HCT116 (cell line): ENCODE measurements around the gene CBX5. TPM values are rescaled to one million over a fixed set of nuclear protein-coding genes. Genes with fewer than 3 reads are reported as not detected.

Experiments used
- ATAC-seq: fragments of 200-7000 bp; cut with Tn5 transposase; 2 replicates; pipeline ENCODE4 v1.9.1; 2020; ENCODE audit warnings: mild to moderate bottlenecking, moderate library complexity
- BruUV-seq: library from RNA; stranded (reverse); fragments of 400-500 nt; replicated peaks from 2 replicates; lab custom pipeline; 2021; lab: Mats Ljungman, UMichigan
- CTCF ChIA-PET: fragments of 300-600 bp; sonication (Branson Sonifier 250); formaldehyde crosslinking; loops from one replicate; lab custom pipeline; 2021; ENCODE audit warnings: antibody characterized with exemption; lab: Charles Lee
- POLR2A ChIA-PET: fragments of 300-600, 350-600 bp; sonication (Branson Sonifier 250); formaldehyde crosslinking; loops from one replicate; lab custom pipeline; 2021; ENCODE audit warnings: antibody characterized with exemption; lab: Charles Lee
- RAD21 ChIA-PET, 2 experiments: fragments of 300-600 bp; sonication (Branson Sonifier 250); formaldehyde crosslinking; loops; one replicate each; lab custom pipeline; 2023; ENCODE audit warnings: low total read pairs in 2 of 2; ENCODE audit not compliant: uncharacterized antibody in 2 of 2, unreplicated experiment in 2 of 2, low non-redundant PET in 1 of 2; lab: Charles Lee
- DNase-seq: peaks from one replicate; pipeline ENCODE4 v3.0.0-alpha.2; 2010; ENCODE audit warnings: low read depth, low spot score
- H2AFZ ChIP-seq: fragments of 200-600 bp; shearing (Covaris generic), sonication (generic); 2 replicates; pipeline ENCODE4 v1.6.1; 2017; ENCODE audit warnings: low read depth, mixed run types, mixed read lengths, antibody characterized with exemption, low read length; ENCODE audit not compliant: poor library complexity, severe bottlenecking
- H3K27ac ChIP-seq: 2 replicates; pipeline ENCODE4 v1.5.1; 2012; ENCODE audit warnings: low read depth, low read length
- H3K27me3 ChIP-seq: fragments of 200-600 bp; sonication (generic); 2 replicates; pipeline ENCODE4 v1.6.1; 2016; ENCODE audit warnings: mixed run types, low read length, mixed read lengths; ENCODE audit not compliant: insufficient read depth
- H3K36me3 ChIP-seq, 2 experiments: fragments of 200-500 bp in 1 of 2; fragments of 200-600 bp in 1 of 2; sonication (Bioruptor generic) in 1 of 2; sonication (generic) in 1 of 2; 2 replicates each; pipeline versions ENCODE4 v1.5.1 to v1.6.1; 2014 to 2016; ENCODE audit warnings: low read length in 2 of 2, inconsistent platforms in 1 of 2, mixed read lengths in 1 of 2, mixed run types in 1 of 2; ENCODE audit not compliant: insufficient read depth in 2 of 2, control insufficient read depth in 1 of 2
- H3K4me1 ChIP-seq, 2 experiments: fragments of 200-600 bp in 1 of 2; sonication (generic) in 1 of 2; 2 replicates each; pipeline versions ENCODE4 v1.5.1 to v1.6.1; 2012 to 2017; ENCODE audit warnings: low read length in 2 of 2, inconsistent platforms in 1 of 2, mild to moderate bottlenecking in 1 of 2, mixed read lengths in 1 of 2, mixed run types in 1 of 2, moderate library complexity in 1 of 2; ENCODE audit not compliant: insufficient read depth in 2 of 2, control insufficient read depth in 1 of 2
- H3K4me2 ChIP-seq: fragments of 200-600 bp; sonication (generic); 2 replicates; pipeline ENCODE4 v1.6.1; 2017; ENCODE audit warnings: mixed run types, low read length, mixed read lengths
- H3K4me3 ChIP-seq, 2 experiments: fragments of 200-600 bp in 1 of 2; sonication (generic) in 1 of 2; replicated peaks in 1 of 2; 2 replicates each; pipeline ENCODE4 v1.5.1; 2011 to 2016; ENCODE audit warnings: low read length in 2 of 2, control low read depth in 1 of 2, low read depth in 1 of 2, mild to moderate bottlenecking in 1 of 2, mixed read lengths in 1 of 2, mixed run types in 1 of 2
- H3K79me2 ChIP-seq: fragments of 200-600 bp; sonication (generic); 2 replicates; pipeline ENCODE4 v1.6.1; 2017; ENCODE audit warnings: mild to moderate bottlenecking, mixed run types, low read length, moderate library complexity, mixed read lengths; ENCODE audit not compliant: insufficient read depth
- H3K9ac ChIP-seq: fragments of 200-600 bp; sonication (generic); 2 replicates; pipeline ENCODE4 v1.6.1; 2016; ENCODE audit warnings: low read length, mixed read lengths
- H3K9me2 ChIP-seq: fragments of 200-600 bp; sonication (generic), shearing (Covaris generic); 2 replicates; pipeline ENCODE4 v1.6.1; 2017; ENCODE audit warnings: mixed run types, mild to moderate bottlenecking, moderate library complexity; ENCODE audit not compliant: insufficient read depth
- H3K9me3 ChIP-seq, 2 experiments: fragments of 200-500 bp in 1 of 2; fragments of 200-600 bp in 1 of 2; sonication (Bioruptor generic) in 1 of 2; sonication (generic) in 1 of 2; 2 replicates each; pipeline ENCODE4 v1.6.1; 2014 to 2017; ENCODE audit warnings: low read length in 2 of 2, mixed read lengths in 2 of 2, inconsistent platforms in 1 of 2, low read depth in 1 of 2, mild to moderate bottlenecking in 1 of 2, mixed run types in 1 of 2, moderate library complexity in 1 of 2; ENCODE audit not compliant: control insufficient read depth in 1 of 2, insufficient read depth in 1 of 2
- H4K20me1 ChIP-seq: fragments of 200-600 bp; sonication (generic), shearing (Covaris generic); 2 replicates; pipeline ENCODE4 v1.6.1; 2017; ENCODE audit warnings: mixed run types, mild to moderate bottlenecking, moderate library complexity; ENCODE audit not compliant: insufficient read depth
- POLR2AphosphoS5 ChIP-seq: IDR thresholded peaks from 2 replicates; pipeline ENCODE4 v1.6.1; 2011; ENCODE audit warnings: mild to moderate bottlenecking, low read depth, low read length, moderate library complexity
- intact Hi-C: fragments of 100-400 bp; cut with micrococcal nuclease; formaldehyde crosslinking; loops from 2 replicates; pipeline ENCODE4 v1.10.0; 2022
- total RNA-seq: library from RNA; stranded (reverse); gene quantifications from one replicate; pipeline ENCODE4 v1.2.1, GENCODE V29; 2021; ENCODE audit not compliant: unreplicated experiment
- TF ChIP-seq, protein P1 (sequence below): IDR thresholded peaks from 2 replicates; pipeline ENCODE4 v1.6.1; 2012; ENCODE audit warnings: low read depth

Gene CBX5
- total RNA-seq, 1 experiment from 2014 or later, result 72.3 TPM

DNA sequence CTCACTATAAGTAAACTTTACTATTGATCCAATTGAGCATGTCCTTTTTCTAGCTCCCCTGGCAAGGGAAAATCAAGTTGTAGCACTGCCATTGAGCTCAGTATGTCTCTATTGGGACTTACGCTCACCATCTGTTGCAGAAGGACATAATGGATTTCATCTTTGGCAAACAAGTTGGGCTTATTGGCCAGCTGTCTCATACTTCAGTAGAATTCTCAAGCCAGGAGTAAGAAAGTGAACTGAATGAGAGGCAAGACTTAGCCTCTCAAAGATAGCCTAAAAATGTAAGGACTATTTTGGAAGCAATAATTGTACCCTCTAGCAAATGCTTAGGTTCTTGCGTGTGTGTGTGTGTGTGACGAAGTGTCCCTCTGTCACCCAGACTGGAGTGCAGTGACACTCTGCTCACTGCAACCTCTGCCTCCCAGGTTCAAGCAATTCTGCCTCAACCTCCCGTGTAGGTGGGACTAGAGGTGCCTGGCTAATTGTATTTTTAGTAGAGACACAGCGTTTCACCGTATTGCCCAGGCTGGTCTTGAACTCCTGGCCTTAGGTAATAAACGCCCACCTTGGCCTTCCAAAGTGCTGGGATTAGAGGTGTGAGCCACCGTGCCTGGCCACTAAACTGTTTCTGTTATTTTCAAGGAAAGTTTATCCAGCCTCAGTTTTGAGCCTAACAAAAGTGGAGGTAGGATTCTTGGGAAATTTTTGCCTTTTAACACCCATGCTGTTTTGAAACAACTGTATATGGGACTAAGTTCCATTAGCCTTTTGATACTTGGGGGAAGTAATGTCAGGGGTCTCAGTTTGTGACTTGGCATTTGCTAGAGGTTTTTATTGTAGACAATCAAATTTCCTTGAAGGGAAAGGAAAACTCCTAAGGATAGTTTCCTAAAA lies 7.6 kb upstream of the CBX5 start:
- no peak overlapping the region for H2AFZ ChIP-seq
- TF ChIP-seq, protein P1, sequence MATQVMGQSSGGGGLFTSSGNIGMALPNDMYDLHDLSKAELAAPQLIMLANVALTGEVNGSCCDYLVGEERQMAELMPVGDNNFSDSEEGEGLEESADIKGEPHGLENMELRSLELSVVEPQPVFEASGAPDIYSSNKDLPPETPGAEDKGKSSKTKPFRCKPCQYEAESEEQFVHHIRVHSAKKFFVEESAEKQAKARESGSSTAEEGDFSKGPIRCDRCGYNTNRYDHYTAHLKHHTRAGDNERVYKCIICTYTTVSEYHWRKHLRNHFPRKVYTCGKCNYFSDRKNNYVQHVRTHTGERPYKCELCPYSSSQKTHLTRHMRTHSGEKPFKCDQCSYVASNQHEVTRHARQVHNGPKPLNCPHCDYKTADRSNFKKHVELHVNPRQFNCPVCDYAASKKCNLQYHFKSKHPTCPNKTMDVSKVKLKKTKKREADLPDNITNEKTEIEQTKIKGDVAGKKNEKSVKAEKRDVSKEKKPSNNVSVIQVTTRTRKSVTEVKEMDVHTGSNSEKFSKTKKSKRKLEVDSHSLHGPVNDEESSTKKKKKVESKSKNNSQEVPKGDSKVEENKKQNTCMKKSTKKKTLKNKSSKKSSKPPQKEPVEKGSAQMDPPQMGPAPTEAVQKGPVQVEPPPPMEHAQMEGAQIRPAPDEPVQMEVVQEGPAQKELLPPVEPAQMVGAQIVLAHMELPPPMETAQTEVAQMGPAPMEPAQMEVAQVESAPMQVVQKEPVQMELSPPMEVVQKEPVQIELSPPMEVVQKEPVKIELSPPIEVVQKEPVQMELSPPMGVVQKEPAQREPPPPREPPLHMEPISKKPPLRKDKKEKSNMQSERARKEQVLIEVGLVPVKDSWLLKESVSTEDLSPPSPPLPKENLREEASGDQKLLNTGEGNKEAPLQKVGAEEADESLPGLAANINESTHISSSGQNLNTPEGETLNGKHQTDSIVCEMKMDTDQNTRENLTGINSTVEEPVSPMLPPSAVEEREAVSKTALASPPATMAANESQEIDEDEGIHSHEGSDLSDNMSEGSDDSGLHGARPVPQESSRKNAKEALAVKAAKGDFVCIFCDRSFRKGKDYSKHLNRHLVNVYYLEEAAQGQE, result no peak
- peak; percentile 75 for TF ChIP-seq POLR2AphosphoS5
- peaks cover 51% of the 10 kb centered on the region for H4K20me1 ChIP-seq
- ATAC-seq (peak; percentile 23), DNase-seq (no peak)
- peak overlapping the region; percentile 6 for H3K27ac ChIP-seq
- ChIA-PET POLR2A (interaction anchor here (0.9 to 4.8 kb wide), 10 partner anchors 7 to 71 kb away, joined by 3 to 40 read pairs (median 6); partner anchors contain the start of genes CBX5, COPZ1 and HNRNPA1), RAD21 (no interaction called here), CTCF (interaction anchor here (0.9 to 2.0 kb wide), 6 partner anchors 8 to 81 kb away, joined by 3 to 10 read pairs (median 4); partner anchors contain the start of genes CBX5 and COPZ1)
- no TSS peak for BruUV-seq
- intact Hi-C loops, result loop anchor here (2.0 kb wide), 1 partner anchor 71 kb away; no protein-coding TSS in a partner anchor
- peak overlapping the region; percentile 3; the same call in 1 of the 2 replicates for H3K4me2 ChIP-seq
- H3K4me1 ChIP-seq, result peaks cover 8 to 56% of the 10 kb centered on the region in 2 experiments; a peak in 3 of 4 replicates
- H3K9ac ChIP-seq, result 0 out of 2 replicates have a peak overlapping the region, but pooled peaks have one; percentile 4
- H3K36me3 ChIP-seq, result peaks cover 36 to 46% of the 10 kb centered on the region in 2 experiments
- no peaks in the 10 kb centered on the region for H3K9me3 ChIP-seq
- no peak overlapping the region for H3K4me3 ChIP-seq
- peaks cover 38% of the 10 kb centered on the region for H3K79me2 ChIP-seq
- no peaks in the 10 kb centered on the region for H3K9me2 ChIP-seq
- H3K27me3 ChIP-seq, result no peaks in the 10 kb centered on the region
